Measurements from ENCODE around the gene PRKD1. TPM values are rescaled to one million over a fixed set of nuclear protein-coding genes. Genes with fewer than 3 reads are reported as not detected.

Gene PRKD1
- total RNA-seq, 1 experiment from 2014 or later: 2.7 TPM

- no peak for TF ChIP-seq CTCF (conservative IDR thresholded peaks at IDR 0.05)
- H4K5ac ChIP-seq (ENCODE audit: insufficient read length, low read depth, low read length): no peak overlapping the region
- no peak overlapping the region for H3K27ac ChIP-seq (ENCODE audit: insufficient read length, low read depth, low read length)
- peaks cover 10 to 13% of the 10 kb centered on the region in 2 experiments for H3K4me1 Mint-ChIP-seq
- no peak for DNase-seq
- no peak overlapping the region for H2BK15ac ChIP-seq (ENCODE audit: low read depth, low read length)
- no peaks in the 10 kb centered on the region for H3K27me3 Mint-ChIP-seq (ENCODE audit: low read depth)
- no peak overlapping the region for H3K18ac ChIP-seq (ENCODE audit: insufficient read length, low read depth, low read length)
- no peaks in the 10 kb centered on the region for H3K9me3 Mint-ChIP-seq
- no peak overlapping the region for H3T11ph ChIP-seq (ENCODE audit: low read length)
- no peaks in the 10 kb centered on the region for H3K4me1 ChIP-seq (ENCODE audit: insufficient read depth, low read length)
- no peaks in the 10 kb centered on the region for H3K9me3 ChIP-seq (ENCODE audit: control insufficient read depth, low read depth, low read length)
- no peaks in the 10 kb centered on the region for H3K79me1 ChIP-seq (ENCODE audit: insufficient read depth, low read depth, low read length, poor library complexity, severe bottlenecking)
- H3K27ac Mint-ChIP-seq: no peak overlapping the region
- H3K14ac ChIP-seq (ENCODE audit: insufficient read depth, low read length): no peak overlapping the region
- no peak overlapping the region for H3K56ac ChIP-seq (ENCODE audit: insufficient read length, low read depth, low read length)
- H2BK120ac ChIP-seq (ENCODE audit: low read depth, low read length, poor library complexity, severe bottlenecking): no peak overlapping the region
- no peak overlapping the region for H3K4me3 Mint-ChIP-seq
- no peak overlapping the region for H3K23ac ChIP-seq (ENCODE audit: insufficient read length, low read depth, low read length)
- H3K4me2 ChIP-seq (ENCODE audit: insufficient read depth, insufficient read length, low read length): no peak overlapping the region
- H2BK20ac ChIP-seq (ENCODE audit: low read depth, low read length, poor library complexity, severe bottlenecking): no peak overlapping the region
- no peak overlapping the region for H2AK5ac ChIP-seq (ENCODE audit: insufficient read length, low read length)
- H3K36me3 Mint-ChIP-seq (ENCODE audit: insufficient read depth in 1 of 3, low read depth in 3 of 3): no peaks in the 10 kb centered on the region
- no peak overlapping the region for H4K8ac ChIP-seq (replicated peaks; ENCODE audit: insufficient read length, low read depth, low read length)
- no peak overlapping the region for H4K91ac ChIP-seq (ENCODE audit: insufficient read length, low read depth, low read length)
- no peak overlapping the region for H2AFZ ChIP-seq (ENCODE audit: low read length)
- no peaks in the 10 kb centered on the region for H4K20me1 ChIP-seq (ENCODE audit: control insufficient read depth, insufficient read depth, insufficient read length)
- no peaks in the 10 kb centered on the region for H3K23me2 ChIP-seq (ENCODE audit: insufficient read length, low read depth, low read length, poor library complexity, severe bottlenecking)
- WGBS (ENCODE audit: extremely low coverage, insufficient read length, low lambda C conversion rate): no CpG with 5 or more reads among the region's 2 CpGs
- H3K4ac ChIP-seq (ENCODE audit: low read depth, low read length): no peak overlapping the region
- no peak overlapping the region for H2BK12ac ChIP-seq (ENCODE audit: insufficient read length, low read depth, low read length)
- no peaks in the 10 kb centered on the region for H3K27me3 ChIP-seq (ENCODE audit: insufficient read depth, low read length)
- no peak overlapping the region for H2BK5ac ChIP-seq (ENCODE audit: insufficient read length, low read length)
- H3K9ac ChIP-seq (ENCODE audit: extremely low read depth, insufficient read length, low read length): no peak overlapping the region
- no peaks in the 10 kb centered on the region for H3K79me2 ChIP-seq (ENCODE audit: insufficient read depth, low read length)
Observed at GRCh38 chr14:29796853-29797252, 130.8 kb downstream of the PRKD1 start.
